Tibial artery (tissue), 4 donors: Measurements from ENCODE around the gene HPGD.

Source experiments
- DNase-seq, 2 donors: peaks; one replicate each; pipeline ENCODE4 v3.0.0-alpha.2; 2019
- H3K27ac ChIP-seq, 2 donors: fragments of 200-600 bp; sonication (generic) in 1 of 2; 1 replicate in 1 of 2; 2 replicates in 1 of 2; pipeline ENCODE4 v1.5.1; 2018 to 2019; ENCODE audit warnings: mild to moderate bottlenecking in 1 of 2
- H3K27me3 ChIP-seq, 2 donors: fragments of 200-600 bp; sonication (generic) in 1 of 2; one replicate each; pipeline versions ENCODE4 v1.5.1 to v1.6.0; 2016 to 2019
- H3K36me3 ChIP-seq, 3 donors: fragments of 200-600 bp; sonication (generic) in 2 of 3; one replicate each; pipeline ENCODE4 v1.5.1; 2016 to 2019; ENCODE audit warnings: mild to moderate bottlenecking in 2 of 3
- H3K4me1 ChIP-seq, 4 donors: fragments of 200-600 bp; sonication (generic) in 2 of 4; 1 replicate in 3 of 4; 2 replicates in 1 of 4; pipeline ENCODE4 v1.5.1; 2016 to 2019
- H3K4me3 ChIP-seq, 2 donors: fragments of 200-600 bp; sonication (generic) in 1 of 2; 1 replicate in 1 of 2; 2 replicates in 1 of 2; pipeline ENCODE4 v1.5.1; 2018 to 2019; ENCODE audit warnings: mild to moderate bottlenecking in 2 of 2
- H3K9me3 ChIP-seq, 3 donors: fragments of 200-600 bp; sonication (generic) in 1 of 3; one replicate each; pipeline ENCODE4 v1.5.1; 2016 to 2019
- intact Hi-C: fragments of 100-400 bp; cut with DNase I; formaldehyde crosslinking; loops from one replicate; pipeline ENCODE4 v1.15.0; 2023; ENCODE audit warnings: low total_unique reads
- TF ChIP-seq, protein P1 (sequence below), 2 experiments: fragments of 200-600 bp in 1 of 2; fragments of 450-650 bp in 1 of 2; IDR thresholded peaks; one replicate each; pipeline ENCODE4 v1.5.1; 2017 to 2019; ENCODE audit warnings: antibody characterized with exemption in 2 of 2, mild to moderate bottlenecking in 1 of 2, moderate library complexity in 1 of 2

Gene HPGD

DNA sequence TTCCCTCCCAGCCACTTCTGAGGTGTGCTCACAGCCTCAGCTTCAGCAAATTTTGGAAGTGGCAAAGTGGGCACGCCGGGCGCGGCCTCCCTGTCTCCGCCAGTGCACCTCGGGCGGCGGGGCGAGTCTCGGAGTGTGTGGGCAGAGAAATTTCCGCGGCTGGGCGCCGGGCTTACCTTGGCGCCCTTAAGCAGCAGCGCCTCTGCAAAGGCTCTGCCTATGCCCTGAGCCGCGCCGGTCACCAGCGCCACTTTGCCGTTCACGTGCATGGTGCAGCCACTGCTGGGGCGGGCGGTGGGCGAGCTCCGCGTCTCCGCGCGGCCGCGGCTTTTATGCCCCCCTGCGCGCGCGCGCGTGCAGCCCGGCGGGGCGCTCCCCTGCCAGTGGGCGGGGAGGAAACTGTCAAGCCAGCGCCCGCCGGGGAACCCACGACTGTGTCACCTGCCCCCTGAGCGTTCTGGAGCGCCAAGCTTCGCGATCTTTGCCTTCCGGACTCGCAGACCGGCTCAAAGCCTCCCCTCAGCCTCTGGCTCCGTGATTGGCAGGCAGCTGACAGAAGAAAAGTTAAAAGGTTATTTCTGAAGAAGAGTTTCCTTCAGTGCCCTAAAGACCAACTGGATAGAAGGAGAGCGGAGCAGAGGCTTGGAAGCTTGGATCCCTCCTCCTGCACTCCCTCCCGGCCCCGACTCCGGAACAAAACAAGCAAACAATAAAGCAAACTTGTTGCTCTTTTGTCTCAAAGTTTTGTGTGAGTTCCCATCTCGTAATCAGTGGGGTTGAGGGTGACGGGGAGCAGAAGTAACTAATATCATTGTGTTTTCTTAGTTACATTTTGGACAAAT lies at the start of gene HPGD:
Gene HPGD, minus strand, starts transcription at position 306 of the 842 bp plus-strand sequence. Its CDS starts 37 bp downstream, at position 269.
- H3K27me3 ChIP-seq: no peaks in the 10 kb centered on the region

DNA sequence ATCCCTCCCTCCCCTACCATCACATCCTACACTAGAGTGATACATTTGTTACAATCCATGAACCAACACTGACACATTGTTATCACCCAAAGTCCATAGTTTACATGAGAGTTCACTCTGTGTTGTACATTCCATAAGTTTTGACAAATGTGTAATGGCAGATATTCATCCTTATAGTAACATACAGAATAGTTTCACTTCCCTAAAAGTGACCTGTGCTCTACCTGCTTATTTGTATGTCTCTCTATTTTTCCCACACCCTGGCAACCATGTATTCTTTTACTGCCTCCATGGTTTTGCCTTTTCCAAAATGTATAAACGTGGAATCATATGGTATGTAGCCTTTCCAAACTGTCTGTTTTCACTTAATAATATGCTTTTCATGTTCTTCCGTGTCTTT lies 42.2 kb upstream of the HPGD start:
- H3K4me3 ChIP-seq: no peak overlapping the region
- no peak for DNase-seq
- H3K36me3 ChIP-seq: no peaks in the 10 kb centered on the region
- intact Hi-C loops: no loop called here
- H3K9me3 ChIP-seq: no peaks in the 10 kb centered on the region
- no peak overlapping the region for H3K27ac ChIP-seq
- TF ChIP-seq, protein P1, sequence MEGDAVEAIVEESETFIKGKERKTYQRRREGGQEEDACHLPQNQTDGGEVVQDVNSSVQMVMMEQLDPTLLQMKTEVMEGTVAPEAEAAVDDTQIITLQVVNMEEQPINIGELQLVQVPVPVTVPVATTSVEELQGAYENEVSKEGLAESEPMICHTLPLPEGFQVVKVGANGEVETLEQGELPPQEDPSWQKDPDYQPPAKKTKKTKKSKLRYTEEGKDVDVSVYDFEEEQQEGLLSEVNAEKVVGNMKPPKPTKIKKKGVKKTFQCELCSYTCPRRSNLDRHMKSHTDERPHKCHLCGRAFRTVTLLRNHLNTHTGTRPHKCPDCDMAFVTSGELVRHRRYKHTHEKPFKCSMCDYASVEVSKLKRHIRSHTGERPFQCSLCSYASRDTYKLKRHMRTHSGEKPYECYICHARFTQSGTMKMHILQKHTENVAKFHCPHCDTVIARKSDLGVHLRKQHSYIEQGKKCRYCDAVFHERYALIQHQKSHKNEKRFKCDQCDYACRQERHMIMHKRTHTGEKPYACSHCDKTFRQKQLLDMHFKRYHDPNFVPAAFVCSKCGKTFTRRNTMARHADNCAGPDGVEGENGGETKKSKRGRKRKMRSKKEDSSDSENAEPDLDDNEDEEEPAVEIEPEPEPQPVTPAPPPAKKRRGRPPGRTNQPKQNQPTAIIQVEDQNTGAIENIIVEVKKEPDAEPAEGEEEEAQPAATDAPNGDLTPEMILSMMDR (IDR thresholded peaks at IDR 0.05): no peak
- H3K4me1 ChIP-seq: no peaks in the 10 kb centered on the region
- H3K27me3 ChIP-seq: no peaks in the 10 kb centered on the region

More for the DNA sequence above, at the start of gene HPGD:
- Histone ChIP-seq H3K4me3 (peak within 1 kb of the TSS; percentile 57 to 69), H3K27ac (peak within 1 kb of the TSS; percentile 24 to 25), H3K9me3 (no peaks in the 10 kb centered on the region), H3K4me1 (peaks cover 0 to 25% (median 12%) of the 10 kb centered on the region in 4 donors), H3K36me3 (no peaks in the 10 kb centered on the region)
- TF ChIP-seq, protein P1 (IDR thresholded peaks at IDR 0.05): no peak
- DNase-seq: peak; percentile 61 to 74
- intact Hi-C loops: no loop called here

DNA sequence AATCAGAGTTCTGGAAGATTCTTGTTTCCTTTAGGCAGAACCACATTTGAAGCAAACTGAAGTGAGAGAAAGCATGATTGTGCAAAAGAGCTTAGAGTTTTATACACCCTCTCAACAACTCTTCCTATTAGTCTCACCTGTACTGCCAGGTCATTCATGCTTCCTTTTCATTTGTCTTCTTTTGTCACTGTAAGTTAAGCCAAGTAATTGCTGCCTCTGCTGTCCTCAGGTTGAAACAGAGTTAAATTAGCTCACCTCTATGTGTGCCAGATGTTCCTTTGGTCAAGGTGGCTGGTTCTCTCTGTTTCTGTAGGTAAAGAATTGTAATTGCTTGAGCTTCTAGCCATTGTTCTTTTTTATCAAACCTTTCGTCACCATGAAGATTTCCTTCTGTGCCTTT lies 41.1 kb upstream of the HPGD start:
- H3K36me3 ChIP-seq: no peaks in the 10 kb centered on the region
- H3K27me3 ChIP-seq: no peaks in the 10 kb centered on the region
- H3K4me1 ChIP-seq: no peaks in the 10 kb centered on the region
- H3K4me3 ChIP-seq: no peak overlapping the region
- DNase-seq: no peak
- TF ChIP-seq, protein P1 (IDR thresholded peaks at IDR 0.05): no peak
- intact Hi-C loops: no loop called here
- H3K9me3 ChIP-seq: no peaks in the 10 kb centered on the region
- no peak overlapping the region for H3K27ac ChIP-seq

DNA sequence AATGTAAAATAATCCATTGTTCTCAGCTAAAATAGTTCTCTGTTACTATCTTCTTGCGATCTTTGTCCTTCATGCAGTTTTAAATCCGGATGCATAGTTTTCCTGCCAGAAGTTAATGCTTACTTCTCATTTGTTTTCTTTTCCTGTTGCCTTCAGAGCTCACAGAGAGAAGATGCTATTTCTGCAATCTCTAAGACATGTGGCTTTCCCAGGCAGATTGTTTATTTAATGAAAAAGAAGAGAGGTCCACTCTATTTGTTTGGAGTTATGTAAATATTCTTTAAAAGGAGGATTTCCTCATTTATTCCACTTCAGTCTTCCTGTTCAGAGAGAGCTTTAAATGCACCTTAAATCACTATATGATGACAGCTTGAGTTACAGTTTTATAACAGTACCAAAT lies 39.3 kb upstream of the HPGD start:
- no peak for DNase-seq
- Histone ChIP-seq H3K27me3 (no peaks in the 10 kb centered on the region), H3K9me3 (no peaks in the 10 kb centered on the region), H3K4me1 (no peaks in the 10 kb centered on the region), H3K4me3 (no peak overlapping the region), H3K36me3 (no peaks in the 10 kb centered on the region), H3K27ac (no peak overlapping the region)
- TF ChIP-seq, protein P1 (IDR thresholded peaks at IDR 0.05): no peak
- intact Hi-C loops: no loop called here

DNA sequence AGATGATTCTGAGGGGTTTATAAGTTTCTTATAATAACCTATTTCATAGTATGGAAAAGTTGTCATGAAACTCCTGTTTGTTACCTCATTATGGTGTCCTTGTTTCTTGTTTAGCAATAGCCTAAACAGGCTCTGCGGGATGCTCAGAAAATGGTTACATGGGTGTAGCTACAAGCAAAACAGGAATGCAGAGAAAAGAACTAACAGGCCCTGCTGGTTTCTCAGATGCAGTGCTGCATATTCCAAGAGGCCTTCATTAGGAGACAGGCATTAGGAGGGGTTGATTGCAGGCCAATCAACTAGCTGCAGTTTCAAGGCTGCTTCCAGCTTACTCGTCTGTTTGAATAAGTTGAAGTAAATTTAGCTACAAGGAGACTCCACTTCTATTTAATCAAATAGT lies 37.6 kb upstream of the HPGD start:
- TF ChIP-seq, protein P1 (IDR thresholded peaks at IDR 0.05): no peak
- H3K27me3 ChIP-seq: no peaks in the 10 kb centered on the region

More for the DNA sequence above, 37.6 kb upstream of the HPGD start:
- DNase-seq: no peak
- Histone ChIP-seq H3K9me3 (no peaks in the 10 kb centered on the region), H3K36me3 (no peaks in the 10 kb centered on the region), H3K4me1 (no peaks in the 10 kb centered on the region), H3K27ac (no peak overlapping the region), H3K4me3 (no peak overlapping the region)
- intact Hi-C loops: no loop called here
